Spinal cord (tissue), 10 donors: ENCODE results near the gene E4F1. TPM values are rescaled to one million over a fixed set of nuclear protein-coding genes. Genes with fewer than 3 reads are reported as not detected.

Source experiments
- DNase-seq, 6 donors: peaks; one replicate each; pipeline versions ENCODE4 v3.0.0 to v3.0.0-alpha.2; 2013 to 2015; ENCODE audit warnings: low spot score in 6 of 6, low read depth in 4 of 6
- H3K27ac ChIP-seq: one replicate; pipeline ENCODE4 v1.5.1; 2013; ENCODE audit warnings: low read depth, low read length, control low read depth
- H3K27me3 ChIP-seq: one replicate; pipeline ENCODE4 v1.6.1; 2013; ENCODE audit warnings: low read length; ENCODE audit not compliant: control insufficient read depth, insufficient read depth
- H3K36me3 ChIP-seq: one replicate; pipeline ENCODE4 v1.6.1; 2013; ENCODE audit warnings: low read length; ENCODE audit not compliant: control insufficient read depth, insufficient read depth
- H3K4me1 ChIP-seq: one replicate; pipeline ENCODE4 v1.6.1; 2013; ENCODE audit warnings: low read length; ENCODE audit not compliant: control insufficient read depth, insufficient read depth
- H3K4me3 ChIP-seq: one replicate; pipeline ENCODE4 v1.5.1; 2013; ENCODE audit warnings: low read depth, low read length, control low read depth
- H3K9me3 ChIP-seq: one replicate; pipeline ENCODE4 v1.6.1; 2013; ENCODE audit warnings: low read length; ENCODE audit not compliant: control insufficient read depth, insufficient read depth
- WGBS: methylation state at CpG from one replicate; pipeline ENCODE4 v1.1.5; 2013; ENCODE audit warnings: missing lambda C conversion rate; ENCODE audit not compliant: insufficient coverage; 5-methylcytosine and 5-hydroxymethylcytosine counted together
- polyA plus RNA-seq, 2 donors: library from polyadenylated mRNA; unstranded; fragments of 120-200 nt; gene quantifications; one replicate each; pipeline ENCODE4 v1.2.1, GENCODE V29; 2013; ENCODE audit not compliant: insufficient read length in 2 of 2
- total RNA-seq, 2 donors: library from RNA; depleted of rRNA in 1 of 2; stranded (reverse); fragments of 120-200 nt in 1 of 2; fragments of >200 nt in 1 of 2; gene quantifications; one replicate each; pipeline versions ENCODE4 v1.2.3 to v1.2.4, GENCODE V29; 2013 to 2014
- donor health status: healthy.

Gene E4F1
- total and polyA plus RNA-seq, 4 donors, result 18.0 to 31.9 (median 29.5) TPM

DNA sequence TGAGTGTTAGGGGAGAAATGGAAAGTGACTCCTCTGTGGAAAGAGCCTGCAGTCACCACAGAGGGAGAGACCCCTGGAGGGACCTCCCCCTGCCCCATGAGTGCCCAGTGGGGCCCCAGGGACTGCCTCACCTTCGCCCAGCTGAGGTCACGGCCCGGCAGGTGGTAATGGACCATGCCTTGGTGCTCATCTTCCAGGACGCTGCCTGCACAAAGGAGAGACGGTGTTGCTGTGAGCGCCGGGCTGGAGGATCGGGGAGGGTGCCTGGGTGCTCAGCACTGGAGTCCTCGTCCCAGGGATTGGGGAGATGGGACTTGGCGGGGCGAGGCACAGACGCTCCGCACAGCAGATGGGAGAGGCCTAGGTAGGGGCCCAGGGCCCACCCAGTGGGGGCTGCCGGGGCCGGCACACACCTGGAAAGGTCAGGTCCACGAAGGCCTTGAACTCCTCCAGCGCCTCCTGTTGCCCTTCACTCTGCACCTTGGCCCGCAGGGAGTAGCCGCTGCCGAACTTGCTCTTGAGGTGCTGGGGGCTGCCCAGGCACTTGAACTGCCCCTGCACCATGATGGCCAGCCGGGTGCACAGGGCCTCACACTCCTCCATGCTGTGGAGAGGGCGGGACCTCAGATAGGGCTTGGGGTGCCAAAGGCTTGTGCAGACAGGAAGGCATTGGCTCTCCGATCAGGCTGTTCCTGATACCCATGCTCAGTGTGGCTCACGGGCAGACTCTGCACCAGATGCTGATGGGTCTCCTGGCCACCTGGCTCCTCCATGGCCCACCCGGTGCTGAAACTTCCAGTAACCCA is 54.3 kb downstream of the E4F1 start:
- 90% methylated on average over 25 of the region's 25 CpGs for WGBS
- Histone ChIP-seq H3K27me3 (no peaks in the 10 kb centered on the region), H3K4me3 (no peak overlapping the region), H3K27ac (no peak overlapping the region), H3K4me1 (no peaks in the 10 kb centered on the region), H3K9me3 (no peaks in the 10 kb centered on the region), H3K36me3 (peaks cover 98% of the 10 kb centered on the region)
- no peak for DNase-seq

DNA sequence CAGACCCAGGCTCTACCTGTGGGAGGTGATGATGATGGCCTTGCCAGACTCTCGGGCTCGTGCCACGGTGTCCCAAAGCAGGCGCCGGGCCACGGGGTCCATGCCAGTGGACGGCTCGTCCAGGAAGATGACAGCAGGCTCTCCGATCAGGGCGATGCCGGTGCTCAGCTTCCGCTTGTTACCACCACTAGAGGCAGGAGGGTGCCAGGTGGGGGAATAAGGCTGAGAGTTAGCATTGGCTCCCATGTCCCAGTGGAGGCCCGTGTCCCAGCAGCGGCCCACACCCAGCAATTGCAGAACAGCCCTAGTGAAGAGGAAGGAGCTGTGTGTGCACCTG is 54.8 kb downstream of the E4F1 start:
- H3K4me1 ChIP-seq, result no peaks in the 10 kb centered on the region
- H3K36me3 ChIP-seq, result peaks cover 98% of the 10 kb centered on the region
- no peak overlapping the region for H3K4me3 ChIP-seq
- H3K27me3 ChIP-seq, result no peaks in the 10 kb centered on the region
- DNase-seq, result no peak
- H3K27ac ChIP-seq, result no peak overlapping the region
- WGBS, result 85% methylated on average over 14 of the region's 14 CpGs
- H3K9me3 ChIP-seq, result no peaks in the 10 kb centered on the region

DNA sequence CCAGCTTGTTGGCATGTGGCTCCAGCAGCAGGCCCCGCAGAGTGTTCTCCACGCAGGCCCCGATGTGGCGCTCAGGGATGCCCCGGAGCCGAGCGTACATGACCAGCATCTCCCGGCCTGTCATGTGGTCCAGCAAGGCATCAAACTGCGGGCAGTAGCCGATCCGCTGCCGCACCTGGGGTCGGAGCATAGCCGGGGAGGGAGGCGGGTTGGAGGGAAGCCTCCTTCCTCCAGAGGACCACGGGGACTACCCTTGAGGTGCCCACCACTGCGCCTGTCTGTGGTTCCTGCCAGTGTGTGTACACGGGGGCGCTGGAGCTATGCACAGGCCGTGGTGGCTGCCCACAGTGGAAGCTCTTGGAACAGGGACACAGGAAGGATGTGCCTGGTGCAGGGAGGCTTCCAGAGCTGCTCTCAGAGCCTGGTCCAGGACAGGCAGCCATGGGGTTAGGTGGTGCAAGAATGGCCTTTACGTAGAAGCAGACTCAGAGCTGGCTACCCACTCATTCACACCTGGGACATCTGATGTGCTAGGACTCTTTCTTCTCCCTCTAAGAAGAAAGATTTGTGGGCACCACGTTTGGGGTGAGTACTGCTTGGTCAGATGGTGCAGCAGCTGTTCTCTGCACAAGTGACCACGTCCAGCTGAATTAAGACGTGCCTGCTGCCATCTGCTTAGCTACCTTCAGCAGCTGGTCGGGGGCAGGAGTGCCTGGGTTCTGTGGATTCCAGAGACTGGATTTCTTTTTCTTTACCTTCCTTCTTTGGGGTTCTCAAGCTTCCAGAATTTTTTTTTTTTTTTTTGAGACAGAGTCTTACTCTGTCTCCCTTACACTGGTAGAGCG is 55.8 kb downstream of the E4F1 start:
- DNase-seq, result no peak
- WGBS, result 84% methylated on average over 25 of the region's 26 CpGs
- peaks cover 98% of the 10 kb centered on the region for H3K36me3 ChIP-seq
- no peaks in the 10 kb centered on the region for H3K4me1 ChIP-seq
- H3K4me3 ChIP-seq, result no peak overlapping the region
- H3K27ac ChIP-seq, result no peak overlapping the region
- H3K9me3 ChIP-seq, result no peaks in the 10 kb centered on the region
- H3K27me3 ChIP-seq, result no peaks in the 10 kb centered on the region

DNA sequence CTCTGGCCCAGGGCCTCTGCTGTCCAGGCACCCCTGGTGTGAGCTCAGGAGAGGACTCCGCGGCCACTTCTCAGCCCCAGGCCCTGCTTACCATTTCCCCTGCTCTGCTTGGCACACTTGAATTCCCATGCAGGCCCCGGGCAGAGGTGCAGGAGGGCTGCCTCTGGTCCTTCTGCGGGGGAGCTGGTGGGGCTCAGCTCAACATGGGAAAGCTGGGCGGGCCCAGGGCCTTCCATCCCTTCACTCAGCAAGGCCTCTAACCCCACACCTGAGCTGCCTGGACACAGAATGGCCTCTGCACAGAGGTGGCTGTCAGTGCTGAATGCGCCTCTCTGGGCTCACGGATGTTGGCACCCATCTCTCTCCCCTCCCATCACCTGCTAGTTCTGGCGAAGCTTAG is 57.1 kb downstream of the E4F1 start:
- Histone ChIP-seq H3K27me3 (no peaks in the 10 kb centered on the region), H3K9me3 (no peaks in the 10 kb centered on the region), H3K4me1 (no peaks in the 10 kb centered on the region), H3K4me3 (no peak overlapping the region), H3K36me3 (peaks cover 100% of the 10 kb centered on the region), H3K27ac (no peak overlapping the region)
- 88% methylated on average over 8 of the region's 8 CpGs for WGBS
- no peak for DNase-seq

DNA sequence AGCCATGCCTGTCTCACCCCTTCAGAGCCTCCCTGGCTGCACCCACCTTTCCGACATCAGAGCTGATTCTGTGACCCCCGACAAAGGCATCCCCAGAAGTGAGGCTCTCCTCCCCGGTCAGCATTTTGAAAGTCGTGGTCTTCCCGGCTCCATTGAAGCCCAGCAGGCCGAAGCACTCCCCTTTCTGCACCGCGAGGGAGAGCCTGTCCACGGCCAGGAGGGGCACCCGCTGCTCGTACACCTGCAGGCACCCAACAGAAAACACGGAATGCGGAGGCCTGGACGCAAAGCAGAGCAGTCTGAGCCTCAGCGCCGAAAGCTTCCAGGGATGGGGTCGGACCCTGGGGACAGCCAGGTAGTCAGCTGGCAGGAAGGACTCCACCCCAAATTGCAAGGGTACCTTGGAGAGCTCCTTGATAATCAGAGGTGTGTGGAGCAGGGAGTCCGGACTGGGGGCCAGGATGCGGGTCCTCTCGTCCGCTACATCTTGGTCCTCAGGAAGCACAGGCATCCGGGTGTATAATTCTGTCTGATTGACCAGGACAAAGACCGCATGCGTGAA is 57.7 kb downstream of the E4F1 start:
- Histone ChIP-seq H3K9me3 (no peaks in the 10 kb centered on the region), H3K4me3 (no peak overlapping the region), H3K27ac (no peak overlapping the region), H3K4me1 (no peaks in the 10 kb centered on the region), H3K36me3 (peaks cover 100% of the 10 kb centered on the region), H3K27me3 (no peaks in the 10 kb centered on the region)
- WGBS, result 82% methylated on average over 24 of the region's 24 CpGs
- DNase-seq, result no peak

DNA sequence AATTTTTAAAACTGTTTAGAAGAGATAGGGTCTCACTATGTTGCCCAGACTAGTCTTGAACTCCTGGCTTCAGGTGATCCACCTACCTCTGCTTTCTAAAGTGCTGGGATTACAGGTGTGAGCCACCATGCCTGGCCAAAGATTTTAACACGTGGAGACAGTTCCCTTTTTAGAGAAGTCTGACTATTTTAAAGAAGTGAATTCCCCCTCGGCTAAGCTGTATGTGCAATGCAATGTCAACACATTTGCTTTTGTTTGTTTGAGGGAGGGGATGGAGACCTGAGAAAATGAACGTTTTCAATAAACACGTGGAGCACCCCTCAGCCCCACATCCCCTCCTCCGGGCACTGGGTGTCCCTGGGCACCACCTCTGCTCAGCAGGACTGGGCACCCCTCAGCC is 58.9 kb downstream of the E4F1 start:
- no peaks in the 10 kb centered on the region for H3K9me3 ChIP-seq
- peaks cover 100% of the 10 kb centered on the region for H3K36me3 ChIP-seq
- no peak for DNase-seq
- H3K27me3 ChIP-seq, result no peaks in the 10 kb centered on the region
- WGBS, result 55% methylated on average over 2 of the region's 5 CpGs
- H3K4me3 ChIP-seq, result no peak overlapping the region
- no peaks in the 10 kb centered on the region for H3K4me1 ChIP-seq
- H3K27ac ChIP-seq, result no peak overlapping the region

DNA sequence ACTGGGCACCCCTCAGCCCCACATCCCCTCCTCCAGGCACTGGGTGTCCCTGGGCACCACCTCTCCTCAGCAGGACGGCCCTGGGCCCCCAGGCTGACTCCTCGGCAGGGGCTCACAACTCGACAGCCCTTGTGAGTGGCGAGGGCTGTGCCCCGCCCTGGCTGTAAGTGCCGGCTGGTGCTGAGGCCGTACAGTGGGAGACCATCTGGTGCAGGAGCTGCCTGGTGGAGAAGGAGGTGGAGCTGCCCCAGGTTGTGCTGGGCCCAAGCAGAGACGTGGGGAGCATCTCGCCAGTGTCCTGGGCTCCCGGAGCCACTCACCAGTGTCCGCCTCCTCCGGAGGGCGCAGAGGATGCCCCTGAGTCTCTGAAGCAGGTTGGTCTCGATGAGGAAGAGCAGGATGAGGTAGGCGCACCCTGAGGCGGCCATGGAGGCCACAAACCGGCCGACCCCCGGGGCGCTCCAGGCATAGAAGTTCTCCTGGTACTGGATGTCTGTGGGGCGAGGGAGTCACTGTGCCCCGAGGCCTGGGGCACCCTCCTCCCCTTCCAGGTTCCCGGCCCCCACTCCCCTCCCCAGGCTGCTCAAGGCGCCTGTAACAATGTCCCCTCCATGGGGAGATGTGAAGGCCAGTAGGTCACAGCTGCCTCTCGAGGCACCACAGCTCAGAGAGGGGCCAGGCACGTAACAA is 59.6 kb downstream of the E4F1 start:
- peaks cover 100% of the 10 kb centered on the region for H3K36me3 ChIP-seq
- no peak for DNase-seq
- no peak overlapping the region for H3K27ac ChIP-seq

DNA sequence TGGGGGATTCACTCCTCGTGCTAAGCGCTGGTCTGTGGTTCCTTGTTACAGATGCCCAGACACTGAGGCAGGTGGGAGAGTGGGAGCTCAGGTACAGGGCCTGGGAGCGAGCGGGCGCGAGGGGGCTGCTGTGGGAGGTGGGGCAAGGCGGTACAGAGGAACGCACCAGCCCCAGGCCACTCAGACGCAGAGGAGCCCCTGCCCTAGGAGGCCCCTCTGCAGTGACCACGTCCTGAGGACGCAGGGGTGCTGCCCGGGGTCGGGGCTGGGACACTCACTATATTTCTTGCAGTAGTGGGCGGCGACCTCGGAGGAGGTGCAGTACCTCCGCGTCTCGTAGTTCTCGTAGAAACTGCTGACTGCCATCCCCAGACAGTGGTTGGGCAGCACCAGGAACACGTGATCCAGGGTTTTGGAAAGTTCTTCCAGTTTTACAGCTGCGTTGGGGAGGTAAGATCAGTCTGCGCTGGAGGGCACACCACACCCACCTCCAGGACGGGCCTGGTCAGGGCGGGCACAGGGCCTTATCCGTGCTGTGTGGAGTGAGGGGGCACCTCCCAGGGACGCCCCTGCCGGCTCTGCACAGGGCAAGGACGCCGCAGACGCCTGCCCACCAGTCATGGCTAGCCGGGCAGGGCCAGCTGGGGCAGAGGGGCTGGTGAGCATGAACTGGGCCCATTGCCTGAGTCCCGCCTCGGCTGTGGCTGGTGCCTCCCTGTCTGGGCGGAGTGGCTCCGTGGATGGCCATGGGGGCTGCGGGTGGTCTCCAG is 60.8 kb downstream of the E4F1 start:
- Histone ChIP-seq H3K4me3 (no peak overlapping the region), H3K36me3 (peaks cover 100% of the 10 kb centered on the region), H3K4me1 (no peaks in the 10 kb centered on the region), H3K27me3 (no peaks in the 10 kb centered on the region), H3K9me3 (no peaks in the 10 kb centered on the region), H3K27ac (no peak overlapping the region)
- DNase-seq, result no peak
- 90% methylated on average over 34 of the region's 37 CpGs for WGBS

More for the DNA sequence above, 59.6 kb downstream of the E4F1 start:
- Histone ChIP-seq H3K9me3 (no peaks in the 10 kb centered on the region), H3K27me3 (no peaks in the 10 kb centered on the region), H3K4me3 (no peak overlapping the region), H3K4me1 (no peaks in the 10 kb centered on the region)
- 81% methylated on average over 21 of the region's 26 CpGs for WGBS
